ENCODE data around the gene ARL15.

The ARL15 gene

DNA sequence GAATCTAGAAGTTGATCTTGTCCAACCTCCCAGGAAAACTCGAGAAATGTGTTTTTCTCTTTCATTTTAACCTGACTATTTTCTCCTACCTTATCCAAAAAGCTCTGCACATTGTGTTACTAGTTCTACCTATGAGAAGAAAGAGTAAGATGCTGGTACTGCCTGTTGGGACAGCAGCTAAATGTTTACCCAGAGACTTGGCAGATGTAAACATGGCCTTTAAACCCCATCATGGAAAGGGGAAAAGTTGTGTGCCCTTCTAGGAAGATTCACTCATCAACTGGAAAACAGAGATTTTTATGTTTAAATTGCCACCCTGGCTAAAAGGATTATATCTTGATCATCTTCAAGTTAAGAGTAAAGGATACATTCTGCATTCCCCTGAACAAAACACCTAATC is 3.5 kb downstream of the ARL15 start:
- in situ Hi-C loops (cut with MboI; ENCODE audit: low sequenced_read_pairs, unreplicated experiment), result no loop called here
- TF ChIP-seq, protein P1, sequence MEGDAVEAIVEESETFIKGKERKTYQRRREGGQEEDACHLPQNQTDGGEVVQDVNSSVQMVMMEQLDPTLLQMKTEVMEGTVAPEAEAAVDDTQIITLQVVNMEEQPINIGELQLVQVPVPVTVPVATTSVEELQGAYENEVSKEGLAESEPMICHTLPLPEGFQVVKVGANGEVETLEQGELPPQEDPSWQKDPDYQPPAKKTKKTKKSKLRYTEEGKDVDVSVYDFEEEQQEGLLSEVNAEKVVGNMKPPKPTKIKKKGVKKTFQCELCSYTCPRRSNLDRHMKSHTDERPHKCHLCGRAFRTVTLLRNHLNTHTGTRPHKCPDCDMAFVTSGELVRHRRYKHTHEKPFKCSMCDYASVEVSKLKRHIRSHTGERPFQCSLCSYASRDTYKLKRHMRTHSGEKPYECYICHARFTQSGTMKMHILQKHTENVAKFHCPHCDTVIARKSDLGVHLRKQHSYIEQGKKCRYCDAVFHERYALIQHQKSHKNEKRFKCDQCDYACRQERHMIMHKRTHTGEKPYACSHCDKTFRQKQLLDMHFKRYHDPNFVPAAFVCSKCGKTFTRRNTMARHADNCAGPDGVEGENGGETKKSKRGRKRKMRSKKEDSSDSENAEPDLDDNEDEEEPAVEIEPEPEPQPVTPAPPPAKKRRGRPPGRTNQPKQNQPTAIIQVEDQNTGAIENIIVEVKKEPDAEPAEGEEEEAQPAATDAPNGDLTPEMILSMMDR (IDR thresholded peaks at IDR 0.05; ENCODE audit: borderline replicate concordance, control extremely low read depth, extremely low read depth, insufficient read depth, missing control alignments), result no peak
- no peak for DNase-seq (ENCODE audit: low spot score)

DNA sequence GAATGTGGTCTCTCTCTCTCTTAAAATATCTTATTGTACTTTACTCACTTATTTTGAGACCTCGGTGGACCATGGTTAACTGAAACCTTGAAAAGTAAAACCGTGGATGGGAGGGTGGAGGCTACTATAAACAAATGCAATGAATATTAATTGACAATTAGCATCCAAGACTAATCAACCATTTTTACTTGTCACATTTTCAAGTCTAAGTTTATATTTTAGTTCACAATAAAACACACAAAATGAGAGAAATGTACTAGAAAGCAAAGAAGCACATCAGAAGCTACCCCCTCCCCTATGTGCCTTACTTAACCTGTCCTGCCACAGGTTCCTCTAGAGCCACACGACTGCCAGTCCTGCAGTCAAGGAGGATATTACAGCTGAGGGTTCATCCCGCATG is 4.6 kb downstream of the ARL15 start:
- no peak for DNase-seq (ENCODE audit: low spot score)
- TF ChIP-seq, protein P1 (IDR thresholded peaks at IDR 0.05; ENCODE audit: borderline replicate concordance, control extremely low read depth, extremely low read depth, insufficient read depth, missing control alignments), result no peak
- in situ Hi-C loops (cut with MboI; ENCODE audit: low sequenced_read_pairs, unreplicated experiment), result no loop called here

DNA sequence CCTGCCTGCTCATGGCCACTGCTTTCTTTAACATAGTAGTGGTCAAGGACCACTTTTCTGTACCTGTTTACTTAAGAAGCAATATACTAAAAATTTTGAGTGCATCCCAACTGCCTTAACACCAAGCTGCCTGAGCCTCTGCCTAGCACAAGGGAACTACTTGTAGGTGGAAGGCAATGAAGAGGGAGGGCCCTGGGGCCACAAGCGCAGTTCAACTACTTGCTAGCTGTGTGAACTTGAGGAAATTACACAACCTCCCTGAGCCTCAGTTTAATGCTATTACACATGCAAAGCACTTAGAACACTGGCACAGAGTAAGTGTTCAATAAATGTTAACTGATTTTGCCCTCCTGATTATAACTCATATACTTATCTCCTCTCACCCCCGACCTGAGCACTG is 6.3 kb downstream of the ARL15 start:
- in situ Hi-C loops (cut with MboI; ENCODE audit: low sequenced_read_pairs, unreplicated experiment), result no loop called here
- no peak for DNase-seq (ENCODE audit: low spot score)
- TF ChIP-seq, protein P1 (IDR thresholded peaks at IDR 0.05; ENCODE audit: borderline replicate concordance, control extremely low read depth, extremely low read depth, insufficient read depth, missing control alignments), result no peak

DNA sequence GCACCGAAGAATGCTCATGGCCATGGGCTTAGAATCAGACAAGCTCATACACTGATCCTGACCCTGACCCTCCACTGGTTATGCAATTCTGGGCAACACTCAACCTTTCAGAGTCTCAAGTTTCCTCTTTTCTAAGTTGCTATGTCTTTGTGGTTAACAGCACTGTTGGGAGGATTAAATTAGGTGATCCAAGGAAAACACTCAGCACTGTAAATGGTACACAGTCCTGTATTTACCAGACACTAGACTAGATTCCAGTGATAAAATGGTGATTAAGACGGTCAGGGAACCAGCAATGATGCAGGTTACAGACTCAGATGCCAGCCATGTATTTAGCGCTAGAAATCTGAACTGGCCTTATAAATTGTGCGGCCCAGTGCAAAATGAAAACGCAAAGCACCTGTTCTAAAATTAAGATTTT is 8.1 kb downstream of the ARL15 start:
- in situ Hi-C loops (cut with MboI; ENCODE audit: low sequenced_read_pairs, unreplicated experiment), result no loop called here

DNA sequence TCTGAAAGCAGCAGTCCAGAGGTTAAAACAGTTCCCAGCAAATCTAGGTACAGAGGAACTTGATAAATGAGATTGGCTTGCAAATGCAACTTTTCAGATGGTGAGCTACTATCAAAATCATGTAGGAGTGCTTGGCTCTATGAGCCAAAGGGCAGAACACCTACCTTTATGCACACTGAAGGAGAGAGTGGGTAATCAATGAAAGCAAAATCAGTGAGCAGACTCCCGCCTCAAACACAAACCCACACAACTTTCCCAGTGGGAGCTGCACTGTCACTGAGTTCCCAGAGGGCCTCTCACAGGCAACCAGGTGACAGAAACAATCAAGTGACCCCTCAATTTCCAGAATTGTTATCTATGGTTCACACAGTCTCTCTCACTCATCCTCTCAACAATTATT is 8.5 kb downstream of the ARL15 start:
- in situ Hi-C loops (cut with MboI; ENCODE audit: low sequenced_read_pairs, unreplicated experiment), result no loop called here
- TF ChIP-seq, protein P1 (IDR thresholded peaks at IDR 0.05; ENCODE audit: borderline replicate concordance, control extremely low read depth, extremely low read depth, insufficient read depth, missing control alignments), result no peak
- no peak for DNase-seq (ENCODE audit: low spot score)

More for the DNA sequence above, 8.1 kb downstream of the ARL15 start:
- DNase-seq (ENCODE audit: low spot score), result no peak
- TF ChIP-seq, protein P1 (IDR thresholded peaks at IDR 0.05; ENCODE audit: borderline replicate concordance, control extremely low read depth, extremely low read depth, insufficient read depth, missing control alignments), result no peak

DNA sequence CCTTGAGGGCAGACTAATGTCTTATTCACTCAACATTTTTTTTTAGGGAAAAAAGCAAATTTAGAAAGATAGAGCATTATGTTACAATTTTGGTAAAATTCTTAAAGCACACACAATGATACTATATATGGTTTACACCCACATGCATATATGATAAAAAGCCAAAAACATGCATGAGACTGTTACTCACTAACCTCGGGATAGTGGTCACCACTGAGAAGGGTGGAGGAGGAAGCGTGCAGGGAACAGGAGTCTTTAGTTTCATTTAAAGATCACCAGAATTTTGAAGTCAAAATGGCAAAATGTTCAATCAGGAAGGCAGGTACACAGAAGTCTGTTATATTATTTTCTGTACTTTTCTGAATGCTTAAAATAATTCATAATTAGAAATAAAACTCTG is 9.2 kb downstream of the ARL15 start:
- in situ Hi-C loops (cut with MboI; ENCODE audit: low sequenced_read_pairs, unreplicated experiment), result no loop called here
- TF ChIP-seq, protein P1 (IDR thresholded peaks at IDR 0.05; ENCODE audit: borderline replicate concordance, control extremely low read depth, extremely low read depth, insufficient read depth, missing control alignments), result no peak
- no peak for DNase-seq (ENCODE audit: low spot score)

DNA sequence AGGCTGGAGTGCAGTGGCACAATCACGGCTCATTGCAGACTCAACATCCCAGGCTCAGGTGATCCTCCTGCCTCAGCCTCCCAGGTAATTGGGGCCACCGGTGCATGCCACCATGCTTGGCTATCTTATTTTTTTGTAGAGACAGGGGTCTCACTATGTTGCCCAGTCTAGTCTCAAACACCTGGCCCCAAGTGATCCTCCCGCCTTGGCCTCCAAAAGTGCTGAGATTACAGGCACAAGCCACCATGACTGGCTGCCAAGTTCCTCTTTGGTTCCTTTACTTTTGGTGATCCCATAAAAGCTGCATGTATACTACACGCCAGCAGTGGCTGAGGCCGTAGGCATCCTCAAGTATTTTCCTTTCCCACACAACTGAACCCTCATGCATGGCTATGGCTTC is 11.4 kb downstream of the ARL15 start:
- TF ChIP-seq, protein P1 (IDR thresholded peaks at IDR 0.05; ENCODE audit: borderline replicate concordance, control extremely low read depth, extremely low read depth, insufficient read depth, missing control alignments), result no peak
- in situ Hi-C loops (cut with MboI; ENCODE audit: low sequenced_read_pairs, unreplicated experiment), result no loop called here
- DNase-seq (ENCODE audit: low spot score), result no peak

Measured in GM13976 (cell line).